Measurements from ENCODE around the gene CDHR5. TPM values are rescaled to one million over a fixed set of nuclear protein-coding genes. Genes with fewer than 3 reads are reported as not detected.
A peak's percentile ranks its signal among the peaks of the same experiment; 100 is the strongest.

The CDHR5 gene
- total RNA-seq, 1 donor, result not detected

DNA sequence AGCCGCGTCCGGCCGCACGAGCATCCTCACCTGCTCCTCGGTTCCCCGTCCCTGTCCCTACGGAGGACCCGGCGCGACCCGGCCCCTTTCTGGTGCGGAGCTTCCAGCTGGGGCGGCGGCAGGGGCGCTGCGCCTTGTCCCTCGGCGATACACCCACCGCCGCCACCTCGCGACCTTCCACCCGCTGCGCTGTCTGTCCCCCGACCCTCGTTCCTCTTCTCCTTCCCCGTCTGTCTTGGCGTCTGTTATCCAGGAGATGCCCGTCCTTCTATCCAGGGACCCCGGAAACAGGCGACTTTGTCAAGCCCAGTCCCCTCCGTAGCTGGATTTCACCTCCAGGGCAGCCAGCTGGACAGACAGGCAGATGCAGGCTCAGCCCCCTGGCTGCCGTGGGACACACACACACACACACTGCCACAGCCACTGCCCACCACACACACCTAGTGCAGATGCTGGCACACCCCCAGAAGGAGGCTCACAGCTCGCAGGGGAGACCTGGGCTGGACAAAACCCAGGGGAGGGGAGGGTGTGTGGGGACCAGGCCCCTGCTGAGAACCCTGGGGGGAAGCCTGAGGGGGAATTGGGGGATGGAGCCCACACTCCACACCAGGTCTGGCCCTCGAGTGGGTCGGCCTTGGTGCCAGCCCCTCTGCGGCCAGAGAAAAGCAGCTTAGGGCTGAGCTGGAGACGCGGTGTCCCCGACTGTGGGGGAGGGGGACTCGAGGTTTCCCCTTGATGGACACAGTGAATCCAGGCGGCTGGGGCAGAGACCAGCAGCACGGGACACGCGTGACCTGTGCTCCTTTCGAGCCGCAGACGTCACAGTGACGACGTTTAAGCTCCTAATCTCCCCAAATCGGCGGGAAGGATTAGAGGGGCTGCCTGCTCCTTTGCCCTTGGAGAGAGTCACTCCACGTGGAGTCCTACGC is 13.1 kb upstream of the CDHR5 start:
- no peak overlapping the region for H3K4me2 ChIP-seq (ENCODE audit: insufficient read depth, low read length)
- H2AFZ ChIP-seq (ENCODE audit: low read length), result no peak overlapping the region
- TF ChIP-seq, protein P1, sequence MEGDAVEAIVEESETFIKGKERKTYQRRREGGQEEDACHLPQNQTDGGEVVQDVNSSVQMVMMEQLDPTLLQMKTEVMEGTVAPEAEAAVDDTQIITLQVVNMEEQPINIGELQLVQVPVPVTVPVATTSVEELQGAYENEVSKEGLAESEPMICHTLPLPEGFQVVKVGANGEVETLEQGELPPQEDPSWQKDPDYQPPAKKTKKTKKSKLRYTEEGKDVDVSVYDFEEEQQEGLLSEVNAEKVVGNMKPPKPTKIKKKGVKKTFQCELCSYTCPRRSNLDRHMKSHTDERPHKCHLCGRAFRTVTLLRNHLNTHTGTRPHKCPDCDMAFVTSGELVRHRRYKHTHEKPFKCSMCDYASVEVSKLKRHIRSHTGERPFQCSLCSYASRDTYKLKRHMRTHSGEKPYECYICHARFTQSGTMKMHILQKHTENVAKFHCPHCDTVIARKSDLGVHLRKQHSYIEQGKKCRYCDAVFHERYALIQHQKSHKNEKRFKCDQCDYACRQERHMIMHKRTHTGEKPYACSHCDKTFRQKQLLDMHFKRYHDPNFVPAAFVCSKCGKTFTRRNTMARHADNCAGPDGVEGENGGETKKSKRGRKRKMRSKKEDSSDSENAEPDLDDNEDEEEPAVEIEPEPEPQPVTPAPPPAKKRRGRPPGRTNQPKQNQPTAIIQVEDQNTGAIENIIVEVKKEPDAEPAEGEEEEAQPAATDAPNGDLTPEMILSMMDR (IDR thresholded peaks at IDR 0.05; ENCODE audit: extremely low read depth, low read depth, low read length), result no peak
- H3K36me3 ChIP-seq (ENCODE audit: insufficient read depth, low read length), result no peaks in the 10 kb centered on the region
- DNase-seq (ENCODE audit: insufficient read length, low spot score, missing footprints), result peak; percentile 88
- H3K9me3 ChIP-seq (ENCODE audit: low read depth, low read length), result no peaks in the 10 kb centered on the region
- H3K27ac ChIP-seq (ENCODE audit: low read depth, low read length), result no peak overlapping the region
- H3K4me3 ChIP-seq (ENCODE audit: insufficient read depth, low read length), result peak overlapping the region; percentile 30
- H3K27me3 ChIP-seq (ENCODE audit: insufficient read depth, low read length), result peaks cover 14% of the 10 kb centered on the region
- H4K20me1 ChIP-seq (ENCODE audit: insufficient read depth, low read length), result peaks cover 40% of the 10 kb centered on the region
- H3K4me1 ChIP-seq (ENCODE audit: insufficient read depth, low read length), result no peaks in the 10 kb centered on the region
- no peaks in the 10 kb centered on the region for H3K79me2 ChIP-seq (ENCODE audit: insufficient read depth, low read length)

DNA sequence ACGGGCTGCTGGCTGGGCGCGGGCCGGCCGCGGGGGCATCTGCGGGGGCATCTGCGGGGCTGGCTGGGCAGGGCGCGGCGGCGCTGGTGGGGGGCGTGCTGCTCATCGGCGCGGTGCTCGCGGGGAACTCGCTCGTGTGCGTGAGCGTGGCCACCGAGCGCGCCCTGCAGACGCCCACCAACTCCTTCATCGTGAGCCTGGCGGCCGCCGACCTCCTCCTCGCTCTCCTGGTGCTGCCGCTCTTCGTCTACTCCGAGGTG is 12.5 kb upstream of the CDHR5 start:
- Histone ChIP-seq H3K79me2 (ENCODE audit: insufficient read depth, low read length) (no peaks in the 10 kb centered on the region), H3K4me3 (ENCODE audit: insufficient read depth, low read length) (peak overlapping the region; percentile 30), H3K36me3 (ENCODE audit: insufficient read depth, low read length) (no peaks in the 10 kb centered on the region), H3K27ac (ENCODE audit: low read depth, low read length) (no peak overlapping the region), H3K9me3 (ENCODE audit: low read depth, low read length) (no peaks in the 10 kb centered on the region), H3K4me1 (ENCODE audit: insufficient read depth, low read length) (no peaks in the 10 kb centered on the region), H4K20me1 (ENCODE audit: insufficient read depth, low read length) (peaks cover 40% of the 10 kb centered on the region), H3K4me2 (ENCODE audit: insufficient read depth, low read length) (no peak overlapping the region), H2AFZ (ENCODE audit: low read length) (no peak overlapping the region), H3K27me3 (ENCODE audit: insufficient read depth, low read length) (peaks cover 14% of the 10 kb centered on the region)
- no peak for DNase-seq (ENCODE audit: insufficient read length, low spot score, missing footprints)
- TF ChIP-seq, protein P1 (IDR thresholded peaks at IDR 0.05; ENCODE audit: extremely low read depth, low read depth, low read length), result no peak

DNA sequence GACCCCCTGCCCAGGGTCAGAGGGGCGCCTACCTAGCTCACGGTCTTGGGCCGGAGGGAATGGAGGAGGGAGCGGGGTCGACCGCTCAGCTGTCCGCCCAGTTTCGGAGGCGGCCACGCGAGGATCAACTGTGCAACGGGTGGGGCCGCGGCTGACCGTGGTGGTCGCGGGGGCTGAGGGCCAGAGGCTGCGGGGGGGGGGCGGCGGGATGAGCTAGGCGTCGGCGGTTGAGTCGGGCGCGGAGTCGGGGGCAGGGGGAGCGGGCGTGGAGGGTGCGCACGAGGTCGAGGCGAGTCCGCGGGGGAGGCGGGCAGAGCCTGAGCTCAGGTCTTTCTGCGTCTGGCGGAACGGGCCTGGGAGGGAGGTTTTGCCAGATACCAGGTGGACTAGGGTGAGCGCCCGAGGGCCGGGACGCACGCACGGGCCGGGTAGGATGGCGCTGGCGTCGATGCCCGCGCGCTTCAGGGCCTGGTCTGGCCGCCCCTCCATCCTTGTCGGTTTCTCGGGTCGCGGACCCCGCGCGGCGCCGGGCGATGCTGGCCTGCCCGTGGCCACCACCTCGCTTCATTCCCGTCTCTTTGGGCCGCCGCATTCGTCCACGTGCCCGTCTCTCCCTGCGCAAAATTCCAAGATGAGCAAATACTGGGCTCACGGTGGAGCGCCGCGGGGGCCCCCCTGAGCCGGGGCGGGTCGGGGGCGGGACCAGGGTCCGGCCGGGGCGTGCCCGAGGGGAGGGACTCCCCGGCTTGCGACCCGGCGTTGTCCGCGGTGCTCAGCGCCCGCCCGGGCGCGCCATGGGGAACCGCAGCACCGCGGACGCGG is 12.0 kb upstream of the CDHR5 start, which contains the start of gene DRD4:
DRD4 (plus strand) TSS at position 759 of the 822 bp plus-strand sequence; CDS start at position 795, 36 bp downstream.
- Histone ChIP-seq H4K20me1 (ENCODE audit: insufficient read depth, low read length) (peaks cover 40% of the 10 kb centered on the region), H3K4me2 (ENCODE audit: insufficient read depth, low read length) (peak within 1 kb of the TSS; percentile 28), H3K9me3 (ENCODE audit: low read depth, low read length) (no peaks in the 10 kb centered on the region), H2AFZ (ENCODE audit: low read length) (no peak within 1 kb of the TSS), H3K27ac (ENCODE audit: low read depth, low read length) (no peak within 1 kb of the TSS), H3K36me3 (ENCODE audit: insufficient read depth, low read length) (no peaks in the 10 kb centered on the region), H3K4me1 (ENCODE audit: insufficient read depth, low read length) (no peaks in the 10 kb centered on the region), H3K27me3 (ENCODE audit: insufficient read depth, low read length) (peaks cover 14% of the 10 kb centered on the region), H3K4me3 (ENCODE audit: insufficient read depth, low read length) (peak within 1 kb of the TSS; percentile 30), H3K79me2 (ENCODE audit: insufficient read depth, low read length) (no peaks in the 10 kb centered on the region)
- TF ChIP-seq, protein P1 (IDR thresholded peaks at IDR 0.05; ENCODE audit: extremely low read depth, low read depth, low read length), result no peak
- DNase-seq (ENCODE audit: insufficient read length, low spot score, missing footprints), result peak; percentile 94

Measured in osteoblast (primary cell).